Prostate gland (tissue), 2 donors: Measurements from ENCODE around the gene RBM12. TPM values are rescaled to one million over a fixed set of nuclear protein-coding genes. Genes with fewer than 3 reads are reported as not detected.

Experiments used
- DNase-seq: peaks from one replicate; pipeline ENCODE4 v3.0.0-alpha.2; 2019; ENCODE audit warnings: low spot score
- H3K27ac ChIP-seq, 2 donors: fragments of 200-600 bp; sonication (generic); 2 replicates each; pipeline ENCODE4 v1.5.1; 2017 to 2019
- H3K27me3 ChIP-seq: fragments of 200-600 bp; sonication (generic); replicated peaks from 2 replicates; pipeline ENCODE4 v1.5.1; 2019; ENCODE audit not compliant: insufficient read depth
- H3K36me3 ChIP-seq, 2 donors: fragments of 200-600 bp; sonication (generic); 1 replicate in 1 of 2; 2 replicates in 1 of 2; pipeline versions ENCODE4 v1.5.1 to v1.8.1; 2017 to 2019
- H3K4me1 ChIP-seq: fragments of 200-600 bp; sonication (generic); replicated peaks from 2 replicates; pipeline ENCODE4 v1.5.1; 2019
- H3K4me3 ChIP-seq, 2 donors: fragments of 200-600 bp; sonication (generic); 2 replicates each; pipeline ENCODE4 v1.5.1; 2017 to 2019
- H3K9me3 ChIP-seq: fragments of 200-600 bp; sonication (generic); 2 replicates; pipeline ENCODE4 v1.5.1; 2017
- CTCF ChIP-seq, 4 experiments: fragments of 200-600 bp in 2 of 4; fragments of 450-650 bp in 2 of 4; sonication (generic) in 2 of 4; IDR thresholded peaks; 1 replicate in 3 of 4; 2 replicates in 1 of 4; pipeline ENCODE4 v1.5.1; 2016 to 2019; ENCODE audit warnings: antibody characterized with exemption in 4 of 4, mild to moderate bottlenecking in 2 of 4, moderate library complexity in 2 of 4
- POLR2A ChIP-seq: fragments of 450-650 bp; IDR thresholded peaks from one replicate; pipeline ENCODE4 v1.6.1; 2016; ENCODE audit warnings: antibody characterized with exemption, mild to moderate bottlenecking
- POLR2AphosphoS5 ChIP-seq: sonication (generic); formaldehyde crosslinking; IDR thresholded peaks from one replicate; pipeline ENCODE4 v1.6.1; 2017; ENCODE audit warnings: antibody characterized with exemption
- WGBS: methylation state at CpG from one replicate; pipeline ENCODE4 v1.1.5; 2018; 5-methylcytosine and 5-hydroxymethylcytosine counted together
- intact Hi-C: fragments of 100-400 bp; cut with DNase I; formaldehyde crosslinking; loops from one replicate; pipeline ENCODE4 v1.14.2; 2022
- total RNA-seq, 2 donors: library from RNA; depleted of rRNA; stranded (reverse); fragments of >200 nt; gene quantifications; one replicate each; pipeline ENCODE4 v1.1.0, GENCODE V29; 2016

RBM12 gene
- total RNA-seq, 2 donors from 2014 or later: 31.8 to 38.9 TPM

- 75% methylated on average over 4 of the region's 4 CpGs for WGBS
These were observed 15.9 kb upstream of the RBM12 start for GRCh38 chr20:35680452-35681183.

GRCh38 chr20:35674921-35675320 is 10.2 kb upstream of the RBM12 start:
- Histone ChIP-seq H3K4me3 (no peak overlapping the region), H3K27me3 (no peaks in the 10 kb centered on the region), H3K4me1 (no peaks in the 10 kb centered on the region), H3K9me3 (no peaks in the 10 kb centered on the region), H3K27ac (no peak overlapping the region), H3K36me3 (peaks cover 0 to 11% of the 10 kb centered on the region in 2 donors)
- DNase-seq: no peak
- intact Hi-C loops: no loop called here
- TF ChIP-seq POLR2AphosphoS5 (no peak), CTCF (IDR thresholded peaks at IDR 0.05) (no peak), POLR2A (no peak)
- WGBS: 92% methylated on average over 8 of the region's 8 CpGs

More at GRCh38 chr20:35680452-35681183, 15.9 kb upstream of the RBM12 start:
- Histone ChIP-seq H3K36me3 (no peaks in the 10 kb centered on the region), H3K27ac (no peak overlapping the region), H3K9me3 (no peaks in the 10 kb centered on the region), H3K27me3 (no peaks in the 10 kb centered on the region), H3K4me3 (no peak overlapping the region), H3K4me1 (no peaks in the 10 kb centered on the region)
- DNase-seq: no peak
- TF ChIP-seq CTCF (IDR thresholded peaks at IDR 0.05) (no peak), POLR2AphosphoS5 (no peak), POLR2A (no peak)
- intact Hi-C loops: no loop called here

- no peaks in the 10 kb centered on the region for H3K27me3 ChIP-seq
- no peaks in the 10 kb centered on the region for H3K9me3 ChIP-seq
- DNase-seq: no peak
- intact Hi-C loops: no loop called here
- no peak overlapping the region for H3K4me3 ChIP-seq
- no peak for TF ChIP-seq CTCF (IDR thresholded peaks at IDR 0.05)
- TF ChIP-seq POLR2AphosphoS5: no peak
- TF ChIP-seq POLR2A: no peak
- H3K36me3 ChIP-seq: peaks cover 3 to 18% of the 10 kb centered on the region in 2 donors
- H3K27ac ChIP-seq: no peak overlapping the region
- WGBS: 92% methylated on average over 4 of the region's 4 CpGs
- no peaks in the 10 kb centered on the region for H3K4me1 ChIP-seq
These were observed 9.2 kb upstream of the RBM12 start for GRCh38 chr20:35673884-35674283.

GRCh38 chr20:35669681-35670080 is 5.0 kb upstream of the RBM12 start:
- Histone ChIP-seq H3K9me3 (no peaks in the 10 kb centered on the region), H3K4me1 (no peaks in the 10 kb centered on the region), H3K36me3 (peaks cover 3 to 18% of the 10 kb centered on the region in 2 donors), H3K4me3 (no peak overlapping the region), H3K27me3 (no peaks in the 10 kb centered on the region), H3K27ac (no peak overlapping the region)
- DNase-seq: no peak
- intact Hi-C loops: no loop called here
- 91% methylated on average over 1 of the region's 1 CpG for WGBS
- TF ChIP-seq CTCF (IDR thresholded peaks at IDR 0.05) (no peak), POLR2A (no peak), POLR2AphosphoS5 (no peak)

GRCh38 chr20:35669221-35669620 is 4.5 kb upstream of the RBM12 start:
- no peak overlapping the region for H3K27ac ChIP-seq
- DNase-seq: no peak
- no peaks in the 10 kb centered on the region for H3K9me3 ChIP-seq
- no peaks in the 10 kb centered on the region for H3K27me3 ChIP-seq
- no peak overlapping the region for H3K4me3 ChIP-seq
- WGBS: 96% methylated on average over 5 of the region's 5 CpGs
- H3K36me3 ChIP-seq: peaks cover 3 to 16% of the 10 kb centered on the region in 2 donors
- TF ChIP-seq POLR2A (no peak), POLR2AphosphoS5 (no peak), CTCF (IDR thresholded peaks at IDR 0.05) (no peak)
- intact Hi-C loops: no loop called here
- H3K4me1 ChIP-seq: no peaks in the 10 kb centered on the region
